GM18499 (cell line): ENCODE results near the gene CDX2.
"Not testable (repeated sequence)": the region's sequence is repeated elsewhere in the genome, so short reads cannot be mapped to it uniquely, and the experiment has no call there.

Source experiments
- ATAC-seq: cut with Tn5 transposase; IDR thresholded peaks from one replicate; pipeline ENCODE4 v1.9.1; 2021; ENCODE audit warnings: moderate number of reproducible peaks; ENCODE audit not compliant: insufficient read depth, unreplicated experiment

Gene CDX2, protein sequence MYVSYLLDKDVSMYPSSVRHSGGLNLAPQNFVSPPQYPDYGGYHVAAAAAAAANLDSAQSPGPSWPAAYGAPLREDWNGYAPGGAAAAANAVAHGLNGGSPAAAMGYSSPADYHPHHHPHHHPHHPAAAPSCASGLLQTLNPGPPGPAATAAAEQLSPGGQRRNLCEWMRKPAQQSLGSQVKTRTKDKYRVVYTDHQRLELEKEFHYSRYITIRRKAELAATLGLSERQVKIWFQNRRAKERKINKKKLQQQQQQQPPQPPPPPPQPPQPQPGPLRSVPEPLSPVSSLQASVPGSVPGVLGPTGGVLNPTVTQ

GRCh38 chr13:27969082-27969865, at the start of gene CDX2:
Gene CDX2 (minus strand): TSS chr13:27969315. CDS start chr13:27969006, 309 bp downstream.
- no peak for ATAC-seq

DNA sequence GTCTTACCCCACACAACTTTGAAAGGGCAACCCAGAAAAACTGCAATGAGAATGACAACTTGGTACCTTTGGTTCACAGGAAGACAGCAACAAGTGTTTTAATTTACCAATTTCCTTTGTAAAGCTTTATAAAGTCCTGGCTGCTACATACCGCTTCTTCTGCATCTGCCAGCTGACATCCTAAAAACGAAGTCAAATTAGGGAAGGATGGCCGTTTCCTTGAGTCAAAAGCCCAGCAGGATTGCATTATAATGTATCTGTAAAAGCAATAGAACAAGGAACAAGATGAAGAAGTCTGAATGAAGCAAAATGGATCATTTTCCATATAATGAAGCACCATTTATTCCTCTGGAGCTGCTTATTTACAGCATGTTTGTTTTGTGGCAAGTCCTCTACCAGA, 45.2 kb upstream of the CDX2 start:
- ATAC-seq: no peak

DNA sequence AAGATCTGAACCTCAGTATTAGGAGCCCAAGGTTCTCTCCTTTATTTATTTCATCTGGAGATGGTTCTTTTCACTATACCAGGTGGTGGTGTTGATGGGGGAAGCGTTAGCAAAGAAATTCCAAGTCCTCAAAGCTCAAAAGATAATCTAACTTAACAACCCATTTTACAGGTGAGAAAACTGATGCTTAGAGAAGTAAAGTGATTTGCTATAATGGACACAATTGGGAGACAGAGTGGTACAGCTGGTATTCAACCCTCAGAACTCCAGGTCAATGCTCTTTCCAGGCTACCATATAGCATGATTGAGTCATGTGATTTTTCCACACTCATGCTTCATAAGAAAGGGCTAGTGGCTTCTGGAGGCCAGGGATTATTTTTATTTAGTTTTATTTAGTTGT, 44.4 kb upstream of the CDX2 start:
- no peak for ATAC-seq

DNA sequence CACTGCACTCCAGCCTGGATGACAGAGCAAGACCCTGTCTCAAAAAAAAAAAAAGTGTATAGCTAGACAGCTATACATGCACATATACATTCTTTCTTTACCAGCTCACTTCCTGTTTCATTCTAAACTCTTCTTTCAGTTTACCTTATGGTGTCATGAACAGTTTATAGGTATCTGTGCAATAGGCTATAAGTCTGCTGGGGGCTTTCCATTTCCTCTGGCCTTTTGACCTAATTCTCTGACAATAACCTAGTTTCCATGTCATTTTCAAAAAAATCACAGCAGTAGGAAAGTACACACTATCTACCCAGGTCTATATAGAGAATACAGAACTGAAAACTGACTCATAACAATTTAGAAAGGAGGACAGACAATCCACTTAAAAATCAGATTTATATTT, 43.8 kb upstream of the CDX2 start:
- ATAC-seq: peak; percentile 93

DNA sequence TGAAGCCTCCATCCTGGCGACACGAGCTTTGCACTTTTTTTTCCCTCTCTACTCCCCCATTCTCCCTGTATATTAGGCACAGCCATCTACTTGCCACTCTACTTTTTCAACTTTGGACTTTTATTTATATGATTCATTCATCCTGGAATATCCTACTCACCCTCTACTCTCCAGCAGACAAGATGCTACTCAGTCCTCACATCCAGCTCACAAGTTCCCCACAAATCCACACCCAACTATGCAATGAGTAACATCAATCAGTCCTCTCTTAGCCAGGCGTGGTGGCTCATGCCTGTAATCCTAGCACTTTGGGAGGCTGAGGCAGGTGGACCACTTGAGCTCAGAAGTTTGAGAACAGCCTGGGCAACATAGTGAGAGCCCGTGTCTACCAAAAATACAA, 43.3 kb upstream of the CDX2 start:
- ATAC-seq: no peak

DNA sequence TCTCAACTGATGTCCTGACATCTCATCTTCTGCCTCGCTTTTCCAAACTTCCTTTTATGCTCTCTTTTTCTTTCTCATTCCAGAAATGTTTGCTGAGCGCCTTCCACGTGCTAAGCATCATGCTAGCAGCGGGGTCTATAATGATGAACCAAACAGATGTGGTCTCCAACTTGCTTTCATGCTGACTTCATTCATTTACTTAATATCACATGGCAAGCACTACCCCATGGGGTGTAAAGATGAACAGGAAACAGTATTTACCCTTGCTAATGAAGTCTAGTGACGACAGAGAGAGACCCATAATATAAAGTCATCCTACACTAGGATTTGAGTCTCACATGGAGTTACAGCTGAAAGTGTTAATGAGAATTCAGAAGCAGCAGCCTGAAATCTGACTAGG, 40.9 kb upstream of the CDX2 start:
- no peak for ATAC-seq

DNA sequence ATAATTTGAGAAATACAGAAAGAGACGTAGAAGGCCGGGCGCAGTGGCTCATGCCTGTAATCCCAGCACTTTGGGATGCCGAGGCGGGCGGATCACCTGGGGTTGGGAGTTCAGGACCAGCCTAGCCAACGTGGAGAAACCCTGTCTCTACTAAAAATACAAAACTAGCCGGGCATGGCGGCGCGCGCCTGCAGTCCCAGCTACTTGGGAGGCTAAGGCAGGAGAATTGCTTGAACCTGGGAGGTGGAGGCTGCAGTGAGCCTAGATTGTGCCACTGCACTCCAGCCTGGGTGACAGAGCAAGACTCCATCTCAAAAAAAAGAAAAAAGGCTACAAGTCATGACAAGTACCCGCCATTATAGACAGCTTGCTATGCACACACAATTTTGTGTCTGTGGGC, 35.9 kb upstream of the CDX2 start:
- ATAC-seq: not testable (repeated sequence)

DNA sequence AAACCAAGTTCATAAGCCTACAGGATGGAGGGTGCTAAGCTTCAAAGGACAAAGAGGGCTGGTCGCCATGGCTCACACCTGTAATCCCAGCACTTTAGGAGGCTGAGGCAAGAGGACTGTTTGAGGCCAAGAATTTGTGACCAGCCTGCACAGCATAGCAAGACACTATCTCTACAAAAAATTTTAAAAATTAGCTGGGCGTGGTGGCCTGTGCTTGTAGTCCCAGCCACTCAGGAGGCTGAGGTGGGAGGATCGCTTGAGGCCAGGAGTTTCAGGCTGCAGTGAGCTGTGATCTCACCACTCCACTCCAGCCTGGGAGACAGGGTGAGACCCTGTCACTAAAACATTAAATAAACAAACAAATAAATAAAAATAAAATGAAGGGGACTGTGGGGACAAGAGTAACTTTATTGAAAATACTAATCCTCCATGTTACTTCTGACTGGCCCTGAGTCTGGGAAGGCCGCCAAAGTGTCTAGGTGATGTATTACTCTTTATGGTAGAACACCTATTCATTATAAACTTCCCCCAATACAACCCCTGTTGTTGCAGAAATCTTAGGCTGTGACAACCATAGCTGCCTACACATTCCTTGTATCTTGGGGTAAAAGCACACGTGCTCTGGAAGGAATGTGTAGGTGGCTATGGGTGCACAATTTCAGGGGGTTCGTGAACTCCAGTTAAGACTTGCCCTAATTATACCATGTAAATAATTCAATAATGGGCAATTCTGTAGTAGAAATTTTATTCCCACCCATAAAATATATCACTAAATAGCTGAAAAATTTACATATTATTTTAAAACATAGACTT, 34.0 kb upstream of the CDX2 start:
- no peak for ATAC-seq

- no peak for ATAC-seq
Measured at GRCh38 chr13:28001837-28002473, 32.8 kb upstream of the CDX2 start.

GRCh38 chr13:28001049-28001448, 31.9 kb upstream of the CDX2 start:
- ATAC-seq: no peak

GRCh38 chr13:28000567-28000966, 31.5 kb upstream of the CDX2 start:
- ATAC-seq: no peak

DNA sequence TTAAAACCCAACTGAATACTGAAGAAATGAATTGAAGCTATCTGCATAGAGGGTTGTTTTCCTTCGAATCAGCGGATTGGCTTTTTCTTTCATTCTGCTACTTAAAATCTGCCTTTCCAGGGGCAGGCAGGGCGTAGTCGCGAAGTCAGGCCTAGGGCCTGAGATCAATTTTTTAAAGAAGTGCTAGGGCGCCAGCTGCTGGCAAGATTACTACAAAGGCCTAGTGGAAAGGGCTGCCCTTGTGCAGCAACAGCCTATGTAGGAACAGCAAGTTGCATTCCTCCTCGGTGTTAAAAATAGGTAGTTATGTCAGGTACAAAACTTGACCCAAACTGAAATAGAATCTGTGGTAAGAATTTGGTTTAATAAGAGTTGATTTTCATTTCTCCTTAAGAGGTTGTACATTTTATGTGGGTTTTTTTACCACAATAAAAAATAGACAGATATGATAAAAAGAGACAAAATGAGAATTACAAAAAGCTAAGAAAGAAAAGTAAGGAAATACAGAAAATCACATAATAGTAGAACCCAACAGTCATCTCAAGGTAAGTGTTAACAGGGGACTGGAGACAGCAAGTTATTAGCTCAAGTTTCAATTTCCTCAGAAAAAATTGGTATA, 28.9 kb upstream of the CDX2 start:
- no peak for ATAC-seq

GRCh38 chr13:27991881-27992280, 22.8 kb upstream of the CDX2 start:
- ATAC-seq: no peak

GRCh38 chr13:27988520-27988919, 19.4 kb upstream of the CDX2 start, which contains the start of gene URAD:
Gene URAD (minus strand): TSS chr13:27988693. CDS start chr13:27988637, 56 bp downstream.
- no peak for ATAC-seq

- no peak for ATAC-seq
Measured at GRCh38 chr13:27985600-27985999, 16.5 kb upstream of the CDX2 start.

DNA sequence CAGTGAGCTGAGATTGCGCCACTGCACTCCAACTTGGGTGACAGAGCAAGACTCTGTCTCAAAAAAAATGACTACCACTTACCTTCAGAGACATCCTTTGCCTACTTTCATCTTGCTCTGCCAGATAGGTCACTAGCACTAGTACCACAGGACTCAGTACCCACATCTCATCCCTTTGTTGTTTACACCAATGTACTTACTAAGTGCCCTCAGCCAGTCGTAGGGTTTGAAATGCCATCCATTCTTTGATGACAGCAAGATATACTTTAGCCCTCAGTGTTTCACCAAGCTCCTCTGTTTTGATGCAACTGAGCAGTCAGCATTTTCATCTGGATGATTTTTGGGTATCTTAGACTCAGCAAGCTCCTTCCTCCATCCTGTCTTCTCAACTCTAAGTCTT, 13.2 kb upstream of the CDX2 start:
- no peak for ATAC-seq

DNA sequence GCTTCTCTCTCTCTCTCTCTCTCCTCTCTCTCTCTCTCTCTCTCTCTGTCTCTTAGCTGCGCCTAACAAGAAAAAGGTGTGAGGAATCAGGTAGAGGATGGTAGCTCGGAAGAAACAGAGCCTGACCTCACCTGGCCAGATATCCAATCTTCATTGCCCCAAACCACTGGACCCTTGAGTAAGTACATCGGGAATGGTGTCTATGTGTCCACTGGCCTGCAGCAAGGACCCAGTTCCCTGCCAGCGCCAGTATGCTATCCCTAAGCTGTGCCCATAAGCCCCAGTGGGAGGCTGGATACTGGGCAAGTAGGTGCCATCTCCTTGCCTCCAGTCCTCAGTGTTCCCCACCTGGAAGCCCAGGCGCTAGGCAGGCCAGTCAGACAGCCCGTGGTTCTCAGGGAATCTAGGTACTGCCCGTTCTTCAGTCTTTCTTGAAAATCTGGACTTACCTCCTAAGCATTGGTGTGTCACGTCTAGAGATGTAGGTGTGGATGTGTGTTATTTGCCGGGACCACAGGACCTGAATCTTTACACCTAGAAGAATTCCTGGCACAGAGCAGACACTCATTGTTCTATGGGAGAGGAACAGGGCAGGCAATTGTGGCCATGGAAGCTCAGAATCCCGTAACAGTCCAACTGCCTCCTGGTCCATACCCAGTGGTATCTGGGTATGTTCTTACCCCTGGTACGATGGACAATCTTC, 12.0 kb upstream of the CDX2 start:
- no peak for ATAC-seq

DNA sequence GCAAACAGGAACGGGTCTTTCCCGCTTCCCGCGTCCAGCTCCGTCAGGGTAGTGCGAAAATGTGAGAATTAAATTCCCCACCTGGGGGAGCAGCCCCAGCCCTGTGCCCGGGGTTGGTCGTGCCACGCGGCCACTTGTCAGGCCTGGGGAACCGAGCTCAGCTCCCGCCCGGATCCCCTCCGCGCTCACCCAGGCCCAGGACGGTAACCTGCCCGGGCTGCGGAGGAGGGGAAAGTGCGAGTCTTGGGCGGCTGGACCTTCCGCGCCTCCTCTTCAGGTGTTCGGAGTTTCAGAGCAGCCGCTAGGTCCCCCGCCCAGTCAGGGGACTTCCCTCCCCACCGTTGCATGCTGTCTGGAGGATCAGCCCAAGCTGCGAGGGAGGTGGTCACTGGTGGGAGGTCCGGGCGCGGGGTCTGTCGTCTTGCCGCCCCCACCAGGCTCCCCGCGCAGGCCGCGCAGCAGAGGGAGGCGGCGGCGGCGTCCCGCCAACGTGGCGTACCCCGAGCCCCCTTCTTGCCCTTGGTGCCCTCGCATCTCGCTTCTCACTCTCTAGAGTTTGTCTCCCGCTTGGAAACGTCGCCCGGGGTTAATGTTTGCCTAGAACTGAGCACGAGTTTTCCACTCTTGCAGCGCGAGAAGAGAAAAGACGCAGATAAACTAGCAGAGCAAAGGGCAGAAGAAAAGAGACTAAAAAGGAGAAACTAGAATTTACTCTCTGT, 11.3 kb upstream of the CDX2 start:
- no peak for ATAC-seq

- no peak for ATAC-seq
Measured at GRCh38 chr13:27979765-27980279, 10.7 kb upstream of the CDX2 start.
